Liver (tissue), 3 donors: ENCODE data around the gene PDE4D.

Source experiments
- TAF1 ChIP-seq: conservative IDR thresholded peaks from 2 replicates; pipeline ENCODE4 v1.6.1; 2016; ENCODE audit warnings: antibody characterized with exemption, mild to moderate bottlenecking
- YY1 ChIP-seq: IDR thresholded peaks from 2 replicates; pipeline ENCODE4 v1.6.1; 2016; ENCODE audit warnings: antibody characterized with exemption, mild to moderate bottlenecking
- TF ChIP-seq, protein P1 (sequence below): fragments of 150-350 bp; IDR thresholded peaks from 2 replicates; pipeline ENCODE4 v1.5.1; 2017; ENCODE audit warnings: improper control_type of control experiment, low read depth, low read length; ENCODE audit not compliant: missing input control
- donor health status: healthy.
- donor health status: healthy.

DNA sequence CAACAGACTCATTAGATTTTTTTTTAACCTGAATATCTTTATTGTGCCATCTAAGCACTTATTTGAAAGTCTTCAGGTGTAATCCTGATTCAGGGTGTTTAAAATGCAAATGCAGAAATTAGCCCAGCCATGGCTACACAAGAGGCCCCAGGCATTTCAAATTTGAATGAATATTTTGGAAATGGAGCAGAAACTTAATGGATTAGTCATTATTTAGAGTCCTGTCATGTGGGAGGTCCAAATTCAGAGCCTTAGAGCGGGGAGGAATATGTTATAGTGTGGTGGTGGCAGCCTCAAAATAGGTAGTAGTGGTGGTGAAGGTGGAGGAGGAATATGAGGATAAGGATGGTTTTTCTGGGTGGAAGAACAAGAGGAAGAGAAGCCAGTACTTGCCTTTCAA is 743.7 kb downstream of the PDE4D start:
- TF ChIP-seq, protein P1, sequence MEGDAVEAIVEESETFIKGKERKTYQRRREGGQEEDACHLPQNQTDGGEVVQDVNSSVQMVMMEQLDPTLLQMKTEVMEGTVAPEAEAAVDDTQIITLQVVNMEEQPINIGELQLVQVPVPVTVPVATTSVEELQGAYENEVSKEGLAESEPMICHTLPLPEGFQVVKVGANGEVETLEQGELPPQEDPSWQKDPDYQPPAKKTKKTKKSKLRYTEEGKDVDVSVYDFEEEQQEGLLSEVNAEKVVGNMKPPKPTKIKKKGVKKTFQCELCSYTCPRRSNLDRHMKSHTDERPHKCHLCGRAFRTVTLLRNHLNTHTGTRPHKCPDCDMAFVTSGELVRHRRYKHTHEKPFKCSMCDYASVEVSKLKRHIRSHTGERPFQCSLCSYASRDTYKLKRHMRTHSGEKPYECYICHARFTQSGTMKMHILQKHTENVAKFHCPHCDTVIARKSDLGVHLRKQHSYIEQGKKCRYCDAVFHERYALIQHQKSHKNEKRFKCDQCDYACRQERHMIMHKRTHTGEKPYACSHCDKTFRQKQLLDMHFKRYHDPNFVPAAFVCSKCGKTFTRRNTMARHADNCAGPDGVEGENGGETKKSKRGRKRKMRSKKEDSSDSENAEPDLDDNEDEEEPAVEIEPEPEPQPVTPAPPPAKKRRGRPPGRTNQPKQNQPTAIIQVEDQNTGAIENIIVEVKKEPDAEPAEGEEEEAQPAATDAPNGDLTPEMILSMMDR: no peak
- TF ChIP-seq TAF1 (no peak), YY1 (no peak)
